ENCODE data around the gene ATAD1. TPM values are rescaled to one million over a fixed set of nuclear protein-coding genes. Genes with fewer than 3 reads are reported as not detected.

Gene ATAD1
- total and polyA plus RNA-seq, 2 of the 8 experiments (the other 6 are each of a cell fraction or from before 2014, with no cell fraction given) = 8.9 to 35.3 TPM

DNA sequence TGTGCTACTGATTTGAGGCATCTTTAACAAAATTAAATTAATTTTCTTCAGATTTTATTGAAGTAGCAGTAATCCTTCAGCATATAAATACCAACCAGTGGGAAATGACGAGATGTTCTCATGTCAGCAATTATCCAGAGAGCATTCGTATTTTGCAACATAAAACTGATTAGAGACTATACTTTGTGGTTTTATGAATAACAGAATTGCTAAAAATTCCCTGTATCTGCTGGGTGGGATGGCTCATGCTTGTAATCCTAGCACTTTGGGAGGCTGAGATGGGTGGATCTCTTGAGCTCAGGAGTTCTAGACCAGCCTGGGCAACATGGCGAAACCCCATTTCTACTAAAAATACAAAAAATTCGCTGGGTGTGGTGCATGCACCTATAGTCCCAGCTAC lies 56.9 kb downstream of the ATAD1 start:
- Histone ChIP-seq H4K91ac (replicated peaks; ENCODE audit: insufficient read length, low read length) (no peak overlapping the region), H3K27ac (ENCODE audit: low read depth, low read length) (no peak overlapping the region), H3K9ac (replicated peaks in 1 of 4; ENCODE audit: extremely low read depth in 1 of 4, low read depth in 3 of 4, low read length in 3 of 4) (no peak overlapping the region), H2BK120ac (replicated peaks; ENCODE audit: low read depth, low read length) (no peak overlapping the region), H3K36me3 (ENCODE audit: control insufficient read depth in 2 of 4, insufficient read depth in 4 of 4, low read length in 3 of 4) (peaks cover 0 to 10% (median 0%) of the 10 kb centered on the region in 4 experiments; a peak in 4 of 8 replicates), H3K4me3 (ENCODE audit: extremely low read depth in 1 of 4, insufficient read depth in 2 of 4, low read depth in 3 of 4, low read length in 4 of 4) (no peak overlapping the region), H2AFZ (ENCODE audit: low read length) (no peak overlapping the region), H3K79me2 (ENCODE audit: control insufficient read depth in 1 of 2, insufficient read depth in 2 of 2, low read length in 2 of 2) (no peaks in the 10 kb centered on the region), H3K4me1 (replicated peaks in 1 of 4; ENCODE audit: control insufficient read depth in 3 of 4, insufficient read depth in 4 of 4, low read length in 3 of 4) (no peaks in the 10 kb centered on the region), H2BK5ac (ENCODE audit: low read depth, low read length) (no peak overlapping the region), H3K56ac (replicated peaks; ENCODE audit: insufficient read length, low read depth, low read length) (no peak overlapping the region), H4K20me1 (replicated peaks in 1 of 2; ENCODE audit: control insufficient read depth in 1 of 2, insufficient read depth in 2 of 2, low read length in 2 of 2) (no peaks in the 10 kb centered on the region), H3K14ac (ENCODE audit: insufficient read length) (no peak overlapping the region), H2AK5ac (ENCODE audit: low read depth, low read length) (no peak overlapping the region), H3K4me2 (ENCODE audit: insufficient read depth in 1 of 2, low read depth in 2 of 2, low read length in 2 of 2) (no peak overlapping the region), H4K8ac (ENCODE audit: extremely low read depth, insufficient read depth, low read length) (no peak overlapping the region), H4K5ac (ENCODE audit: insufficient read length, low read depth, low read length) (no peak overlapping the region), H2BK20ac (ENCODE audit: low read length) (no peak overlapping the region), H2BK15ac (ENCODE audit: low read length) (no peak overlapping the region), H3K9me3 (ENCODE audit: insufficient read depth in 2 of 2, low read depth in 1 of 2, low read length in 1 of 2) (no peaks in the 10 kb centered on the region), H3K27me3 (replicated peaks in 1 of 4; ENCODE audit: control insufficient read depth in 3 of 4, extremely low read depth in 1 of 4, insufficient read depth in 3 of 4, low read length in 3 of 4) (no peaks in the 10 kb centered on the region), H3K23me2 (ENCODE audit: low read depth, low read length) (no peaks in the 10 kb centered on the region), H3K18ac (ENCODE audit: extremely low read depth, low read length) (no peak overlapping the region), H3K23ac (ENCODE audit: insufficient read length) (no peak overlapping the region), H3K79me1 (ENCODE audit: low read depth, low read length) (no peaks in the 10 kb centered on the region), H2BK12ac (ENCODE audit: low read depth, low read length) (no peak overlapping the region), H3K4ac (replicated peaks; ENCODE audit: insufficient read length, low read depth, low read length) (no peak overlapping the region)
- FAIRE-seq (no peak), DNase-seq (ENCODE audit: low read depth in 1 of 2, low spot score in 2 of 2) (no peak)
- WGBS, 2 experiments (ENCODE audit: extremely low coverage in 1 of 2, insufficient coverage in 1 of 2, insufficient read length in 1 of 2, insufficient replicate concordance in 2 of 2, low coverage in 1 of 2, low lambda C conversion rate in 2 of 2, missing lambda C conversion rate in 1 of 2) = 94% methylated on average over 4 of the region's 4 CpGs; no CpG with 5 or more reads in 1 of the 2 experiments
- ChIA-PET CTCF (ENCODE audit: partially characterized antibody) (interaction anchor here (0.7 to 5.0 kb wide), 3 partner anchors 10 to 223 kb away, joined by 3 to 27 read pairs (median 6); no protein-coding TSS in a partner anchor), POLR2A (ENCODE audit: partially characterized antibody) (interaction anchor here (0.8 kb wide), 1 partner anchor 13 kb away, joined by 3 read pairs; no protein-coding TSS in a partner anchor)
- no peak for TF ChIP-seq PHF8 (conservative IDR thresholded peaks at IDR 0.05; ENCODE audit: low read depth, low read length)
- TF ChIP-seq EZH2 (IDR thresholded peaks at IDR 0.05; ENCODE audit: low read depth, low read length, severe bottlenecking) = no peak
- TF ChIP-seq POU5F1 (IDR thresholded peaks at IDR 0.05; ENCODE audit: low read depth, low read length) = no peak
- TF ChIP-seq TAF1 (IDR thresholded peaks at IDR 0.05; ENCODE audit: low read depth, low read length) = no peak
- TF ChIP-seq NRF1 (IDR thresholded peaks at IDR 0.05; ENCODE audit: low read depth, low read length) = no peak
- TF ChIP-seq RAD21 (IDR thresholded peaks at IDR 0.05 in 1 of 2, conservative IDR thresholded peaks at IDR 0.05 in 1 of 2; ENCODE audit: low read depth in 2 of 2, low read length in 2 of 2) = no peak
- no peak for TF ChIP-seq POLR2AphosphoS5 (IDR thresholded peaks at IDR 0.05; ENCODE audit: low read depth, low read length)
- TF ChIP-seq ZNF274 (IDR thresholded peaks at IDR 0.05; ENCODE audit: borderline replicate concordance, extremely low read depth, low read length) = no peak
- TF ChIP-seq SUZ12 (IDR thresholded peaks at IDR 0.05; ENCODE audit: low read length) = no peak
- TF ChIP-seq, protein P1, sequence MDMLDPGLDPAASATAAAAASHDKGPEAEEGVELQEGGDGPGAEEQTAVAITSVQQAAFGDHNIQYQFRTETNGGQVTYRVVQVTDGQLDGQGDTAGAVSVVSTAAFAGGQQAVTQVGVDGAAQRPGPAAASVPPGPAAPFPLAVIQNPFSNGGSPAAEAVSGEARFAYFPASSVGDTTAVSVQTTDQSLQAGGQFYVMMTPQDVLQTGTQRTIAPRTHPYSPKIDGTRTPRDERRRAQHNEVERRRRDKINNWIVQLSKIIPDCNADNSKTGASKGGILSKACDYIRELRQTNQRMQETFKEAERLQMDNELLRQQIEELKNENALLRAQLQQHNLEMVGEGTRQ (IDR thresholded peaks at IDR 0.05; ENCODE audit: low read length) = no peak
- TF ChIP-seq CHD1 (IDR thresholded peaks at IDR 0.05; ENCODE audit: low read depth, low read length) = no peak
- no peak for TF ChIP-seq FOSL1 (IDR thresholded peaks at IDR 0.05; ENCODE audit: insufficient read depth, low read depth, low read length)
- TF ChIP-seq TCF12 (IDR thresholded peaks at IDR 0.05; ENCODE audit: low read depth, low read length) = no peak

Measured in H1 (cell line).